ENCODE data around the gene CAMTA2. TPM values are rescaled to one million over a fixed set of nuclear protein-coding genes. Genes with fewer than 3 reads are reported as not detected.
A peak's percentile ranks its signal among the peaks of the same experiment; 100 is the strongest.

CAMTA2 gene
- polyA plus RNA-seq, 3 donors: 7.1 to 88.9 (median 7.6) TPM

DNA sequence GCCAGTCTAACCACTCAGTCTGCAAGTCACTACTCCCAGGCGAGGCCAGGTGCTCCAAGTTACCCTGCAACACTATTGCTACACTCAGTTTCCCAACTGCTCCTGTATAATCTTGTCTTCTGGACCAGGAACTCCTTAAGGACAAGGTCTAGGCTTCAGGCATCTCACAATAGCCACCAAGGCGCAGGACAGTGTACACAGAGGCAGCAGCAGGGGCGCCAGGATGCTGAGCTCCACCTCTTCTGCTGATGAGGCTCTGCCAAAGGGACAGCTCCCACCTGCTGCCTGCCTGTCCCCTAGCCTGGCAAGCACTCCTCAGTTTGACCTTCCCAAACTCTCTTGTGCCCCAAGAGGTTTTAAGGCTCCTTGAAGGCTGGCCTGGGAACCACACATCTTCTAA, 51.0 kb downstream of the CAMTA2 start:
- Mint-ChIP-seq H3K27ac (peak overlapping the region in 3 of 7 donors; percentile 21 to 80 (median 60)), H3K4me1 (peaks cover 58% of the 10 kb centered on the region), H3K36me3 (peaks cover 29 to 30% of the 10 kb centered on the region in 2 donors), H3K4me3 (no peak overlapping the region), H3K9me3 (no peaks in the 10 kb centered on the region), H3K27me3 (ENCODE audit: low read depth in 3 of 3) (peaks cover 7 to 14% (median 8%) of the 10 kb centered on the region in 3 donors)
- no peak overlapping the region for H2AFZ ChIP-seq (ENCODE audit: insufficient read depth, low read depth, low read length, poor library complexity, severe bottlenecking)
- no peak overlapping the region for H3K4me3 ChIP-seq (replicated peaks in 1 of 3; ENCODE audit: low read depth in 2 of 3, low read length in 3 of 3)
- H3K36me3 ChIP-seq (replicated peaks in 1 of 2; ENCODE audit: control insufficient read depth in 1 of 2, insufficient read depth in 2 of 2, low read length in 2 of 2): peaks cover 20 to 23% of the 10 kb centered on the region in 2 donors
- peaks cover 36% of the 10 kb centered on the region for H3K79me2 ChIP-seq (ENCODE audit: insufficient read depth, low read length)
- DNase-seq: no peak
- H3K27ac ChIP-seq (ENCODE audit: low read depth in 1 of 2, low read length in 2 of 2): no peak overlapping the region
- H3K4me1 ChIP-seq (ENCODE audit: control insufficient read depth in 1 of 2, insufficient read depth in 2 of 2, low read length in 2 of 2): peaks cover 50 to 57% of the 10 kb centered on the region in 2 donors
- intact Hi-C loops (cut with micrococcal nuclease): loop anchor here in 1 of 2 donors (5.0 kb wide), 1 partner anchor 41 kb away; no protein-coding TSS in a partner anchor
- no peaks in the 10 kb centered on the region for H3K27me3 ChIP-seq (ENCODE audit: control insufficient read depth in 2 of 2, insufficient read depth in 2 of 2, low read length in 2 of 2)
- TF ChIP-seq CTCF (IDR thresholded peaks at IDR 0.05): no peak
- H3K9me3 ChIP-seq (replicated peaks in 1 of 2; ENCODE audit: control insufficient read depth in 1 of 2, insufficient read depth in 1 of 2, low read length in 2 of 2): no peaks in the 10 kb centered on the region
- no peak overlapping the region for H3K4me2 ChIP-seq (replicated peaks; ENCODE audit: extremely low read depth, low read length, poor library complexity, severe bottlenecking)
- H4K20me1 ChIP-seq (ENCODE audit: insufficient read depth, low read length): peaks cover 27% of the 10 kb centered on the region
- no peak overlapping the region for H3K9ac ChIP-seq (ENCODE audit: insufficient read depth, low read length, poor library complexity, severe bottlenecking)
- WGBS (ENCODE audit: insufficient coverage): 91% methylated on average over 3 of the region's 3 CpGs

DNA sequence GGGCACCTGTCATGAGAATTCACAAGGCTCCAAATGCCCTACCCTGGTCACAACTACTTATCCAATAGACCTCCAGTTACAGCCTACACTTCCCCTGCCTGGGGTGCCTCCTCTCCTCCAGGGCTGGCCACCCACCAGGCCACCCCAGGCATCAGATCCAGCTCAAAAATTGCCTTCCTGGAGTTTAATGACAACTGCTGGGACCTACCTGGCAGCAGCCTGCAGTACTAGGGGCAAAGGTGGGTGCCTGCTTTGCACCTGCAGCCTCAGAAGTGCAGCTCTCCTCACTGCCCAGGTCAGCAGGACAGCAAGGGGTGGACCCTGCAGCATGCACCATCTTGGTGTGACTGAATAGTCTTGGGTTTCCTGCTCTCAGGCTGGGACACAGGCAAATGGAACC, 51.8 kb downstream of the CAMTA2 start:
- H3K27ac Mint-ChIP-seq: peak overlapping the region in 1 of 7 donors; percentile 80
- H4K20me1 ChIP-seq (ENCODE audit: insufficient read depth, low read length): peaks cover 25% of the 10 kb centered on the region

More for the DNA sequence above, 51.8 kb downstream of the CAMTA2 start:
- H3K4me2 ChIP-seq (replicated peaks; ENCODE audit: extremely low read depth, low read length, poor library complexity, severe bottlenecking): no peak overlapping the region
- H3K36me3 Mint-ChIP-seq: peaks cover 37% of the 10 kb centered on the region in 2 donors
- no peak overlapping the region for H3K9ac ChIP-seq (ENCODE audit: insufficient read depth, low read length, poor library complexity, severe bottlenecking)
- intact Hi-C loops (cut with micrococcal nuclease): loop anchor here in 1 of 2 donors (5.0 kb wide), 1 partner anchor 42 kb away; no protein-coding TSS in a partner anchor
- no peaks in the 10 kb centered on the region for H3K27me3 ChIP-seq (ENCODE audit: control insufficient read depth in 2 of 2, insufficient read depth in 2 of 2, low read length in 2 of 2)
- H3K9me3 Mint-ChIP-seq: no peaks in the 10 kb centered on the region
- peaks cover 20 to 23% of the 10 kb centered on the region in 2 donors for H3K36me3 ChIP-seq (replicated peaks in 1 of 2; ENCODE audit: control insufficient read depth in 1 of 2, insufficient read depth in 2 of 2, low read length in 2 of 2)
- H3K4me1 ChIP-seq (ENCODE audit: control insufficient read depth in 1 of 2, insufficient read depth in 2 of 2, low read length in 2 of 2): peaks cover 44 to 50% of the 10 kb centered on the region in 2 donors
- no peak for TF ChIP-seq CTCF (IDR thresholded peaks at IDR 0.05)
- H3K79me2 ChIP-seq (ENCODE audit: insufficient read depth, low read length): peaks cover 28% of the 10 kb centered on the region
- no peak for DNase-seq
- no peak overlapping the region for H3K27ac ChIP-seq (ENCODE audit: low read depth in 1 of 2, low read length in 2 of 2)
- H3K4me1 Mint-ChIP-seq: peaks cover 52% of the 10 kb centered on the region
- H3K9me3 ChIP-seq (replicated peaks in 1 of 2; ENCODE audit: control insufficient read depth in 1 of 2, insufficient read depth in 1 of 2, low read length in 2 of 2): no peaks in the 10 kb centered on the region
- H3K4me3 Mint-ChIP-seq: no peak overlapping the region
- no peak overlapping the region for H3K4me3 ChIP-seq (replicated peaks in 1 of 3; ENCODE audit: low read depth in 2 of 3, low read length in 3 of 3)
- H3K27me3 Mint-ChIP-seq (ENCODE audit: low read depth in 3 of 3): peaks cover 7 to 14% (median 8%) of the 10 kb centered on the region in 3 donors
- no peak overlapping the region for H2AFZ ChIP-seq (ENCODE audit: insufficient read depth, low read depth, low read length, poor library complexity, severe bottlenecking)
